ENCODE results near the gene ATRX.
"Not testable (repeated sequence)": the region's sequence is repeated elsewhere in the genome, so short reads cannot be mapped to it uniquely, and the experiment has no call there.

The ATRX gene

DNA sequence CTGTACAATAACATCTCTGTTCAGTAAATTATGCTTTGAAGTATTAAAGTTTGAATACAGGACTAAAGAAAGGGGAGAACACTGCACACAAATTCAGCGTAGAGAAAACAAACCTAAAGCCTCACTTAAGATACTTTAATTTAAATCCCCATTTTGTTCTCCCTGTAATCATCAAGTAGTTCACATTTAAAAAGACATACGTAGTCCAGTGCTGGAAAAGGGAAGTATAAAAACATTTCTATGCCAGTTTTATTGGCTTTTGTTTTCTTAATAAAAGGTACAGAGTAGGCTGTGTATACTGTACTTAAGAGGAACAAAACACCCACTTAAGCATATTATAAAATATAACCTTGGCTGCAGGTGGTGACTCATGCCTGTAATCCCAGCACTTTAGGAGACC lies 237.3 kb downstream of the ATRX start:
- no peak for DNase-seq (ENCODE audit: low read depth in 1 of 2, low spot score in 1 of 2)
- Histone ChIP-seq H3K4me3 (replicated peaks; ENCODE audit: insufficient read depth, low read length) (no peak overlapping the region), H3K27ac (replicated peaks) (no peak overlapping the region), H3K27me3 (ENCODE audit: insufficient read depth, poor library complexity, severe bottlenecking) (no peaks in the 10 kb centered on the region)
- TF ChIP-seq SPI1 (IDR thresholded peaks at IDR 0.05; ENCODE audit: borderline replicate concordance, low read depth) (no peak), CTCF (IDR thresholded peaks at IDR 0.05; ENCODE audit: insufficient read depth, low read length) (no peak), POLR2AphosphoS5 (IDR thresholded peaks at IDR 0.05; ENCODE audit: low read depth) (no peak), GABPA (IDR thresholded peaks at IDR 0.05; ENCODE audit: low read depth) (no peak)
- TF ChIP-seq, protein P1, sequence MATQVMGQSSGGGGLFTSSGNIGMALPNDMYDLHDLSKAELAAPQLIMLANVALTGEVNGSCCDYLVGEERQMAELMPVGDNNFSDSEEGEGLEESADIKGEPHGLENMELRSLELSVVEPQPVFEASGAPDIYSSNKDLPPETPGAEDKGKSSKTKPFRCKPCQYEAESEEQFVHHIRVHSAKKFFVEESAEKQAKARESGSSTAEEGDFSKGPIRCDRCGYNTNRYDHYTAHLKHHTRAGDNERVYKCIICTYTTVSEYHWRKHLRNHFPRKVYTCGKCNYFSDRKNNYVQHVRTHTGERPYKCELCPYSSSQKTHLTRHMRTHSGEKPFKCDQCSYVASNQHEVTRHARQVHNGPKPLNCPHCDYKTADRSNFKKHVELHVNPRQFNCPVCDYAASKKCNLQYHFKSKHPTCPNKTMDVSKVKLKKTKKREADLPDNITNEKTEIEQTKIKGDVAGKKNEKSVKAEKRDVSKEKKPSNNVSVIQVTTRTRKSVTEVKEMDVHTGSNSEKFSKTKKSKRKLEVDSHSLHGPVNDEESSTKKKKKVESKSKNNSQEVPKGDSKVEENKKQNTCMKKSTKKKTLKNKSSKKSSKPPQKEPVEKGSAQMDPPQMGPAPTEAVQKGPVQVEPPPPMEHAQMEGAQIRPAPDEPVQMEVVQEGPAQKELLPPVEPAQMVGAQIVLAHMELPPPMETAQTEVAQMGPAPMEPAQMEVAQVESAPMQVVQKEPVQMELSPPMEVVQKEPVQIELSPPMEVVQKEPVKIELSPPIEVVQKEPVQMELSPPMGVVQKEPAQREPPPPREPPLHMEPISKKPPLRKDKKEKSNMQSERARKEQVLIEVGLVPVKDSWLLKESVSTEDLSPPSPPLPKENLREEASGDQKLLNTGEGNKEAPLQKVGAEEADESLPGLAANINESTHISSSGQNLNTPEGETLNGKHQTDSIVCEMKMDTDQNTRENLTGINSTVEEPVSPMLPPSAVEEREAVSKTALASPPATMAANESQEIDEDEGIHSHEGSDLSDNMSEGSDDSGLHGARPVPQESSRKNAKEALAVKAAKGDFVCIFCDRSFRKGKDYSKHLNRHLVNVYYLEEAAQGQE (IDR thresholded peaks at IDR 0.05; ENCODE audit: insufficient replicate concordance, low read depth), result no peak

- DNase-seq (ENCODE audit: low read depth in 1 of 2, low spot score in 1 of 2); H3K27me3 ChIP-seq (ENCODE audit: insufficient read depth, poor library complexity, severe bottlenecking); H3K4me3 ChIP-seq (replicated peaks; ENCODE audit: insufficient read depth, low read length); H3K27ac ChIP-seq (replicated peaks): not testable (repeated sequence)
Measured at GRCh38 chrX:77539778-77540177, 246.2 kb downstream of the ATRX start.

GRCh38 chrX:77531261-77531660 lies 254.8 kb downstream of the ATRX start:
- H3K4me3 ChIP-seq (replicated peaks; ENCODE audit: insufficient read depth, low read length); H3K27me3 ChIP-seq (ENCODE audit: insufficient read depth, poor library complexity, severe bottlenecking); DNase-seq (ENCODE audit: low read depth in 1 of 2, low spot score in 1 of 2); H3K27ac ChIP-seq (replicated peaks): not testable (repeated sequence)

DNA sequence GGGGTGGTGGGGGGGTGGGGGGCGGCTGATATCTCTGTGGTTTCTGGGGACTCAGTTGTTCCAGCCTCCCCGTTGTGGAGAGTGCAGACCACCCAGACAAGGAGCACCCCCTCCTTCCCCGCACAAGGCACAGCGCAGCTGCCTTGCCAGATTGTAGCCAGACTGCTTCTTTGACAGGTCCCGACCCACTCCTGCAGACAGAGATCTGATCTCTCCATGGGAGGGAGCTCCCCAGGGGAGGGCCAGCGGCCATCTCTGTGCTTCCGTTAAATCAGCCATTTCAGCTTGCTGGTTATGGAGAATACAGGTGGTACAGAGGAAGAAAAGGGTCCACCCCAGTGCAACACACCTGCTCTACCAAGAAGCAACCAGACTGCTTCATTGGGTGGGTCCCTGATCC lies 258.0 kb downstream of the ATRX start:
- TF ChIP-seq GABPA (IDR thresholded peaks at IDR 0.05; ENCODE audit: low read depth) (no peak), CTCF (IDR thresholded peaks at IDR 0.05; ENCODE audit: insufficient read depth, low read length) (no peak), SPI1 (IDR thresholded peaks at IDR 0.05; ENCODE audit: borderline replicate concordance, low read depth) (no peak), POLR2AphosphoS5 (IDR thresholded peaks at IDR 0.05; ENCODE audit: low read depth) (no peak)
- TF ChIP-seq, protein P1 (IDR thresholded peaks at IDR 0.05; ENCODE audit: insufficient replicate concordance, low read depth), result no peak
- Histone ChIP-seq H3K27ac (replicated peaks) (no peak overlapping the region), H3K4me3 (replicated peaks; ENCODE audit: insufficient read depth, low read length) (no peak overlapping the region), H3K27me3 (ENCODE audit: insufficient read depth, poor library complexity, severe bottlenecking) (no peaks in the 10 kb centered on the region)
- no peak for DNase-seq (ENCODE audit: low read depth in 1 of 2, low spot score in 1 of 2)

- Histone ChIP-seq H3K27ac (replicated peaks) (no peak overlapping the region), H3K27me3 (ENCODE audit: insufficient read depth, poor library complexity, severe bottlenecking) (no peaks in the 10 kb centered on the region), H3K4me3 (replicated peaks; ENCODE audit: insufficient read depth, low read length) (no peak overlapping the region)
- TF ChIP-seq GABPA (IDR thresholded peaks at IDR 0.05; ENCODE audit: low read depth), result no peak
- TF ChIP-seq, protein P1 (IDR thresholded peaks at IDR 0.05; ENCODE audit: insufficient replicate concordance, low read depth), result no peak
- TF ChIP-seq POLR2AphosphoS5 (IDR thresholded peaks at IDR 0.05; ENCODE audit: low read depth), result no peak
- TF ChIP-seq CTCF (IDR thresholded peaks at IDR 0.05; ENCODE audit: insufficient read depth, low read length), result no peak
- TF ChIP-seq SPI1 (IDR thresholded peaks at IDR 0.05; ENCODE audit: borderline replicate concordance, low read depth), result no peak
- DNase-seq (ENCODE audit: low read depth in 1 of 2, low spot score in 1 of 2), result no peak
Measured at GRCh38 chrX:77527233-77528001, 258.6 kb downstream of the ATRX start.

All from HL-60 (cell line).